ENCODE measurements around the gene B3GALT6.

GRCh38 chr1:1227386-1227785 is 4.7 kb upstream of the B3GALT6 start:
- TF ChIP-seq CTCF (IDR thresholded peaks at IDR 0.05) (no peak), POLR2A (IDR thresholded peaks at IDR 0.05) (no peak)

Measured in body of pancreas (tissue), 4 donors.